Activated B cell treated with CpG ODN at 0.5 μM for 24 hours (primary cell): ENCODE results near the gene MAGEF1. TPM values are rescaled to one million over a fixed set of nuclear protein-coding genes. Genes with fewer than 3 reads are reported as not detected.

ENCODE experiments used
- ATAC-seq: fragments of 200-7000 bp; cut with Tn5 transposase; one replicate; pipeline ENCODE4 v1.10.0; 2021; ENCODE audit warnings: low read depth, mild to moderate bottlenecking, moderate library complexity
- CTCF ChIA-PET: fragments of 350-600 bp; sonication (Branson Sonifier 250); formaldehyde crosslinking; loops from one replicate; lab custom pipeline; 2021; ENCODE audit warnings: antibody characterized with exemption; lab: Charles Lee
- POLR2A ChIA-PET: fragments of 350-600 bp; sonication (Branson Sonifier 250); formaldehyde crosslinking; loops from one replicate; lab custom pipeline; 2021; ENCODE audit warnings: antibody characterized with exemption; lab: Charles Lee
- DNase-seq: peaks from one replicate; pipeline ENCODE4 v3.0.0; 2022
- H3K27ac Mint-ChIP-seq: one replicate; pipeline ENCODE4 v1.8.0; 2020; ENCODE audit warnings: mixed read lengths
- H3K27me3 Mint-ChIP-seq: one replicate; pipeline ENCODE4 v1.8.0; 2021; ENCODE audit warnings: mixed read lengths
- H3K36me3 Mint-ChIP-seq: one replicate; pipeline ENCODE4 v1.8.0; 2021; ENCODE audit warnings: low read depth, mixed read lengths
- H3K4me1 Mint-ChIP-seq: one replicate; pipeline ENCODE4 v1.8.0; 2021; ENCODE audit warnings: mixed read lengths
- H3K4me3 Mint-ChIP-seq: one replicate; pipeline ENCODE4 v1.8.0; 2020; ENCODE audit warnings: mild to moderate bottlenecking, mixed read lengths
- H3K9me3 Mint-ChIP-seq: one replicate; pipeline ENCODE4 v1.8.0; 2020; ENCODE audit warnings: mixed read lengths
- intact Hi-C: fragments of 100-400 bp; cut with micrococcal nuclease; formaldehyde crosslinking; loops from one replicate; pipeline ENCODE4 v1.15.1; 2024
- total RNA-seq: library from RNA; stranded (reverse); gene quantifications from 2 replicates; pipeline ENCODE4 v1.2.3, GENCODE V29; 2022
- TF ChIP-seq, protein P1 (sequence below): fragments of 200-600 bp; IDR thresholded peaks from one replicate; pipeline ENCODE4 v1.8.0; 2022; ENCODE audit warnings: antibody characterized with exemption, mild to moderate bottlenecking

Gene MAGEF1
- total RNA-seq, 1 donor from 2014 or later = 18.5 TPM

DNA sequence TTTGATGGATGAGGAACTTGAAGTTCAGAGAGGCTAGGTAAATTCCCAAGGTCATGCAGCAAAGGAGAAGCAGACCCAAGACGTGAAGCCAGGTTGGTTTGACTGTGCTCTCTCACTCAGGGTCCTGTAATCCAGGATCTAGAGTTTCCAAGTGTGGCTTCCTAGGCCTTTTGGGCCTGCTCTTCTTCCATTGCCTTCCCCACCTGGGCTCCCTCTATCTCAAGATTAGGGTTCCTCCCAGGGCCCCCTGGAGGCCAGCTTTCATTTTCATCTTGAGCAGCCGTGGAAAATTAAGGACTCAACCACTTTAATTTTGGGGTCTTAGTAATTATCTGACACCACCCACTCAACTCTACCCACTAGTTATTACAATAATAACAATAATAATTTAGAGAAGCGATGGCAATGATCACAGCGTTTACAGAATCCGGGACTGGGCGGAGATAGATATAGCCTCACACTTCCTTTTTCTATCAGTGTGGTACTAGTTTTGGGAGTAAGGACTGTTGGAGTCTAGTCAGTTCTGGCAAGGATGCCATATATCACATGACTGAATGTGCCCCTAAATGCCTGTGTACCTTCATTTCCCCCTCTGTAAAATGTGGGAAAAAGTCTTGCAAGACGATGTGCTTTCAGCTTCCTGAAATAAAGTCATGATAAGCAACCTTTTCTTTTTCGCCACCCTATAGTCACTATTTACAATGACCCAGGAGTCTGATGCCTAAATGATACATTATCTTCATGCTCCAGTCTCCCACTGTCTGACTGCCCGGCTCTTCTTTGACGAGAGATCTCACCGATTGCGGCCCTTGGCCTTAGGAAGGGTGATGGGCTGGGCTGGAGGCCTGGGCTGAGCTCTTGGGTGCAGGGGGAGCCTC lies 30.2 kb upstream of the MAGEF1 start:
- intact Hi-C loops = no loop called here
- Mint-ChIP-seq H3K27me3 (no peaks in the 10 kb centered on the region), H3K27ac (no peak overlapping the region), H3K4me3 (no peak overlapping the region), H3K4me1 (no peaks in the 10 kb centered on the region), H3K36me3 (no peaks in the 10 kb centered on the region), H3K9me3 (no peaks in the 10 kb centered on the region)
- DNase-seq = no peak
- TF ChIP-seq, protein P1, sequence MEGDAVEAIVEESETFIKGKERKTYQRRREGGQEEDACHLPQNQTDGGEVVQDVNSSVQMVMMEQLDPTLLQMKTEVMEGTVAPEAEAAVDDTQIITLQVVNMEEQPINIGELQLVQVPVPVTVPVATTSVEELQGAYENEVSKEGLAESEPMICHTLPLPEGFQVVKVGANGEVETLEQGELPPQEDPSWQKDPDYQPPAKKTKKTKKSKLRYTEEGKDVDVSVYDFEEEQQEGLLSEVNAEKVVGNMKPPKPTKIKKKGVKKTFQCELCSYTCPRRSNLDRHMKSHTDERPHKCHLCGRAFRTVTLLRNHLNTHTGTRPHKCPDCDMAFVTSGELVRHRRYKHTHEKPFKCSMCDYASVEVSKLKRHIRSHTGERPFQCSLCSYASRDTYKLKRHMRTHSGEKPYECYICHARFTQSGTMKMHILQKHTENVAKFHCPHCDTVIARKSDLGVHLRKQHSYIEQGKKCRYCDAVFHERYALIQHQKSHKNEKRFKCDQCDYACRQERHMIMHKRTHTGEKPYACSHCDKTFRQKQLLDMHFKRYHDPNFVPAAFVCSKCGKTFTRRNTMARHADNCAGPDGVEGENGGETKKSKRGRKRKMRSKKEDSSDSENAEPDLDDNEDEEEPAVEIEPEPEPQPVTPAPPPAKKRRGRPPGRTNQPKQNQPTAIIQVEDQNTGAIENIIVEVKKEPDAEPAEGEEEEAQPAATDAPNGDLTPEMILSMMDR = no peak
- CTCF ChIA-PET = interaction anchor here (0.6 to 0.9 kb wide), 2 partner anchors 16 to 845 kb away, joined by 3 to 4 read pairs; no protein-coding TSS in a partner anchor
- ATAC-seq = no peak
- POLR2A ChIA-PET = no interaction called here

DNA sequence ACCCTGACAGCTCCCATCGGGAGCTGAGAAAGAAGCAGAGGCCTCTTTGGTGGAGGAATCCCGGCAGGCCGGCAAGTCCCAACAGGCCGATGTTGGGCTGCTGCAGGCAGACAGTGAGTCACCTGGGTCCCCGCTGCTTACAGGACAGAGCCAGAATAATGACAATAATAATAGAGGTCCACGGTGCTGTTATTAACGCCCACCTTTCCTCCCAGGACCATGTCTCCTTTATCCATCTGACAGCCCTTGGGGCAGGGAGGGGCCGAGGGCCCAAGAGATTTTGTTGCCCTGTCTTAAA lies 29.3 kb upstream of the MAGEF1 start:
- Mint-ChIP-seq H3K27me3 (no peaks in the 10 kb centered on the region), H3K4me1 (no peaks in the 10 kb centered on the region), H3K4me3 (no peak overlapping the region), H3K27ac (no peak overlapping the region), H3K36me3 (no peaks in the 10 kb centered on the region), H3K9me3 (no peaks in the 10 kb centered on the region)
- TF ChIP-seq, protein P1 = no peak
- intact Hi-C loops = no loop called here
- DNase-seq (no peak), ATAC-seq (no peak)
- ChIA-PET POLR2A (no interaction called here), CTCF (interaction anchor here (0.9 kb wide), 1 partner anchor 15 kb away, joined by 4 read pairs; no protein-coding TSS in a partner anchor)

DNA sequence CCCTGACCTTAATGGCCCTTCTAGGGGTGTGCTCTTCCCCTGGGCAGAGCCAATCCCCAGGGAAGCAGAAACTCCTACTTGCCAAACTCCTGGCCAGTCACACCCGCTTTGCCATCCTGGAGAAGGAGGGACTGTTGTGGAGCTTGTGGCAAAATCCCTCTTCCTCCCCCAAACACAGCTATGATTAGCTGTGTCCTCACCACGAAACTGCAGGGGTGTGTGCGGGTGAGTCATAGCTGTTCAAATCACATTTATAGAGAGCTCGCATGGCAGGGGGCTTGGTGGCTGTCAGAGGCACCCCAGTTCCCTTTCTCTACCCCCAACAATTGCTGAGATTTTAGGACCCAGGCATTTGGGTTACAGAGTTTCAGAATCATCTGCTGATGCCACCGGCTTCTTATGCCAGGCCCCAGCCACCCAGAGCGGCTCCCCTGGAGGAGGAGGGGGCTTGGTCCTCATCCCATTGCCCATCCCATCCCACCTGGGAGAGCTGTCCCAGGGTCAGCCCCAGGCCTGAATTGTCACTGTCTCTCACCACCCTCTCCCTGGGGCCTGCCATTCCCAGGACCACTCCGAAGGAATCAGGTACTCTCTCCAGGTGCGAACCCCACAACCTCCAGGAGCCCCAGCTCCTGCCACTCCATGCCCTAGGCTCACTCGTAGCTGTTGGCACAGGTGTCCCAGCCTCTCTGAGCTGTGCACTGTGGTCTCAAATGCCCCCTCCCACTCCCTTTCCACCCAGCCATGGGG lies 28.8 kb upstream of the MAGEF1 start:
- H3K4me3 Mint-ChIP-seq = no peak overlapping the region
- TF ChIP-seq, protein P1 = no peak
- no peaks in the 10 kb centered on the region for H3K36me3 Mint-ChIP-seq
- ATAC-seq (no peak), DNase-seq (no peak)
- CTCF ChIA-PET = interaction anchor here (0.9 kb wide), 1 partner anchor 15 kb away, joined by 4 read pairs; no protein-coding TSS in a partner anchor
- intact Hi-C loops = no loop called here
- no peaks in the 10 kb centered on the region for H3K9me3 Mint-ChIP-seq
- no peaks in the 10 kb centered on the region for H3K27me3 Mint-ChIP-seq
- H3K4me1 Mint-ChIP-seq = no peaks in the 10 kb centered on the region
- no peak overlapping the region for H3K27ac Mint-ChIP-seq
- POLR2A ChIA-PET = no interaction called here

DNA sequence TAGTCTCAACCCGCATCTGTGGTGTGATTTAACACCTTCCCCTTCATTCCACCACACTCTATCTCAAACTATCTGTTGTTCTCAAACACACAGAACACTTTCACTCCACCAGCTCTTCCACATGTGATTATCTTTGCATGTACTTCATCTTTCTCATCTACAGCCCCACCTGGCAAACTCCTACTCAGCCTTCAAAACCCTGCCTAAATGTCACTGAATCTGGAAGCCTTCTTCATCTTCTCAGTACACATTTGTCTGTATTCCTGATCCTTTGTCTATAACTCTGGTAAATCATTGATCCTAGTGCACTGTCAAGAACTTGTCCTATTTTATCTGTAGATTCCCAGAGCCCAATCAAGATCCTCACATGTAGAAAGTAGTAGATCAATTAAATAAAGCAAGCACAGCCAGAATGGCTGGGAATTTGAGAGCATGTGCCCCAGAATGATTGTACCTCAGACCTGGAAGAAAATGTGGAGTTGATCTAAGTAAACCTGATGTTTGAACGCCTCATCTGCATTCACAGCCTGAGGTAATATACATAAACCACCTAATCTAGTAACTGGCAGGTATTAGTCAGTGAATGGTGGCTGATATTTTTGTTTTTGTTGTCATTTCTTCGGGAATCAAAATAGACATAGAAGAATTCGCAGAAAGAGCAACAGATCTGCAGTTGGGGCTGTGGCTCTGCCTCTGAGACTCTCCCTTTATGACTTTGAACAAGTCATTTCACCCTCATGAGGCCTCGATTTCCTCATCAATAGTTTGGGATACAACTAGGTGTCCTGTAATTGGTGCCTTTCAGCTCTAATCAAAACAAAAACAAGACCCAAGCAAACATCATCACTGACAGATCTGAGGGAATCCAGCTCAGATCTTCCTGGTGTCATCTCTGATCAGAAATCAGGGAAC lies 28.0 kb upstream of the MAGEF1 start:
- Mint-ChIP-seq H3K4me1 (no peaks in the 10 kb centered on the region), H3K27me3 (peaks cover 6% of the 10 kb centered on the region), H3K27ac (no peak overlapping the region), H3K36me3 (no peaks in the 10 kb centered on the region), H3K9me3 (no peaks in the 10 kb centered on the region), H3K4me3 (no peak overlapping the region)
- intact Hi-C loops = no loop called here
- DNase-seq = no peak
- ChIA-PET CTCF (no interaction called here), POLR2A (no interaction called here)
- TF ChIP-seq, protein P1 = no peak
- ATAC-seq = no peak
